ENCODE data around the gene GRK2. TPM values are rescaled to one million over a fixed set of nuclear protein-coding genes. Genes with fewer than 3 reads are reported as not detected.

Gene GRK2
- total and polyA plus RNA-seq, 2 of the 13 experiments (the other 11 are each of a cell fraction or from before 2014, with no cell fraction given): 31.3 to 42.4 TPM

GRCh38 chr11:67312187-67313021 lies 46.1 kb downstream of the GRK2 start:
- Histone ChIP-seq H3K27ac (ENCODE audit: extremely low read length, insufficient read depth, low read length) (no peak overlapping the region), H3K79me2 (ENCODE audit: insufficient read depth, low read length) (no peaks in the 10 kb centered on the region), H4K20me1 (ENCODE audit: insufficient read depth, low read length) (no peaks in the 10 kb centered on the region), H3K9ac (ENCODE audit: insufficient read depth, low read depth, low read length) (no peak overlapping the region), H3K36me3 (replicated peaks in 1 of 2; ENCODE audit: control insufficient read depth in 1 of 2, insufficient read depth in 2 of 2, low read length in 2 of 2) (no peaks in the 10 kb centered on the region; a peak in 1 of 5 replicates), H2AFZ (ENCODE audit: low read length) (no peak overlapping the region), H3K4me1 (ENCODE audit: insufficient read depth, low read length) (peaks cover 5% of the 10 kb centered on the region; the same call in 1 of the 2 replicates), H3K4me2 (ENCODE audit: low read depth, low read length) (no peak overlapping the region), H3K9me3 (ENCODE audit: low read length) (no peaks in the 10 kb centered on the region), H3K27me3 (ENCODE audit: control insufficient read depth in 1 of 2, insufficient read depth in 2 of 2, low read length in 2 of 2) (no peaks in the 10 kb centered on the region), H3K4me3 (replicated peaks in 1 of 3; ENCODE audit: insufficient read depth in 1 of 3, low read depth in 2 of 3, low read length in 3 of 3) (no peak overlapping the region)
- ATAC-seq: no peak
- CTCF ChIA-PET (ENCODE audit: low intra/inter-chr PET ratio, low total read pairs): no interaction called here
- 76% methylated on average over 22 of the region's 22 CpGs for WGBS (ENCODE audit: low lambda C conversion rate)
- POLR2A ChIA-PET: interaction anchor here (2.0 kb wide), 1 partner anchor 9 kb away, joined by 9 read pairs; the partner anchor contains the start of gene SSH3
- in situ Hi-C loops (cut with HindIII; ENCODE audit: extremely low pct_ligation_motif_present, low pct_unique_long_range_greater_than_20kb): no loop called here
- BruUV-seq (replicated peaks): no TSS peak
- no peak for TF ChIP-seq ZNF382 (CRISPR knock-in tag; IDR thresholded peaks at IDR 0.05; ENCODE audit: borderline replicate concordance)
- no peak for TF ChIP-seq ERF (CRISPR knock-in tag; IDR thresholded peaks at IDR 0.05)
- no peak for TF ChIP-seq ZNF407 (CRISPR knock-in tag; IDR thresholded peaks at IDR 0.05; ENCODE audit: not compliant biosample characterization)
- no peak for TF ChIP-seq FOSL1 (CRISPR knock-in tag; IDR thresholded peaks at IDR 0.05; ENCODE audit: borderline replicate concordance)
- intact Hi-C loops (cut with micrococcal nuclease; ENCODE audit: unreplicated experiment): loop anchor here (10.0 kb wide), 1 partner anchor 198 kb away; the partner anchor contains the start of gene KDM2A
- FAIRE-seq: no peak
- DNase-seq (ENCODE audit: low spot score): no peak

Data from HepG2 (cell line).